ENCODE measurements around the gene NEK6.

The NEK6 gene

GRCh38 chr9:124321935-124322334 is 64.2 kb downstream of the NEK6 start:
- no peak for DNase-seq (ENCODE audit: low spot score)

- no peak for DNase-seq (ENCODE audit: low spot score)
Observed at GRCh38 chr9:124322618-124323432, 65.1 kb downstream of the NEK6 start.

GRCh38 chr9:124323904-124324303 is 66.2 kb downstream of the NEK6 start:
- DNase-seq (ENCODE audit: low spot score) = no peak

GRCh38 chr9:124325816-124326215 is 68.1 kb downstream of the NEK6 start:
- DNase-seq (ENCODE audit: low spot score) = no peak

GRCh38 chr9:124326378-124326777 is 68.6 kb downstream of the NEK6 start:
- DNase-seq (ENCODE audit: low spot score) = no peak

- DNase-seq (ENCODE audit: low spot score) = no peak
Observed at GRCh38 chr9:124327491-124327890, 69.7 kb downstream of the NEK6 start.

GRCh38 chr9:124328285-124328684 is 70.5 kb downstream of the NEK6 start:
- DNase-seq (ENCODE audit: low spot score) = no peak

- no peak for DNase-seq (ENCODE audit: low spot score)
Observed at GRCh38 chr9:124329206-124329792, 71.5 kb downstream of the NEK6 start.

GRCh38 chr9:124330011-124330697 is 72.4 kb downstream of the NEK6 start:
- no peak for DNase-seq (ENCODE audit: low spot score)

GRCh38 chr9:124331580-124331979 is 73.8 kb downstream of the NEK6 start:
- no peak for DNase-seq (ENCODE audit: low spot score)

GRCh38 chr9:124332361-124333202 is 74.8 kb downstream of the NEK6 start:
- no peak for DNase-seq (ENCODE audit: low spot score)

GRCh38 chr9:124333203-124333579 is 75.4 kb downstream of the NEK6 start:
- no peak for DNase-seq (ENCODE audit: low spot score)

GRCh38 chr9:124334568-124335319 is 77.0 kb downstream of the NEK6 start:
- DNase-seq (ENCODE audit: low spot score) = no peak

GRCh38 chr9:124335320-124335707 is 77.6 kb downstream of the NEK6 start:
- DNase-seq (ENCODE audit: low spot score) = no peak

- DNase-seq (ENCODE audit: low spot score) = no peak
Observed at GRCh38 chr9:124337562-124337961, 79.8 kb downstream of the NEK6 start.

- DNase-seq (ENCODE audit: low spot score) = no peak
Observed at GRCh38 chr9:124339603-124340146, 81.9 kb downstream of the NEK6 start.

- DNase-seq (ENCODE audit: low spot score) = no peak
Observed at GRCh38 chr9:124340219-124341069, 82.7 kb downstream of the NEK6 start.

GRCh38 chr9:124341455-124342170 is 83.9 kb downstream of the NEK6 start:
- DNase-seq (ENCODE audit: low spot score) = no peak

GRCh38 chr9:124342402-124342775 is 84.6 kb downstream of the NEK6 start:
- DNase-seq (ENCODE audit: low spot score) = no peak
